ENCODE results near the gene ACSS3. TPM values are rescaled to one million over a fixed set of nuclear protein-coding genes. Genes with fewer than 3 reads are reported as not detected.
A peak's percentile ranks its signal among the peaks of the same experiment; 100 is the strongest.

The ACSS3 gene
- total and polyA plus RNA-seq, 2 of the 8 experiments (the other 6 are each of a cell fraction or from before 2014, with no cell fraction given): 14.4 to 24.0 TPM

- H3K9ac ChIP-seq (replicated peaks in 1 of 4; ENCODE audit: extremely low read depth in 1 of 4, low read depth in 3 of 4, low read length in 3 of 4): peak overlapping the region in 1 of 4 experiments; percentile 34; a peak in 1 of 7 replicates
- no peak overlapping the region for H4K8ac ChIP-seq (ENCODE audit: extremely low read depth, insufficient read depth, low read length)
- no peak for FAIRE-seq
- no peaks in the 10 kb centered on the region for H4K20me1 ChIP-seq (replicated peaks in 1 of 2; ENCODE audit: control insufficient read depth in 1 of 2, insufficient read depth in 2 of 2, low read length in 2 of 2)
- H4K5ac ChIP-seq (ENCODE audit: insufficient read length, low read depth, low read length): no peak overlapping the region
- H3K79me1 ChIP-seq (ENCODE audit: low read depth, low read length): no peaks in the 10 kb centered on the region; the same call in 1 of the 2 replicates
- DNase-seq (ENCODE audit: low read depth in 1 of 2, low spot score in 2 of 2): no peak
- no peaks in the 10 kb centered on the region for H3K27me3 ChIP-seq (replicated peaks in 1 of 4; ENCODE audit: control insufficient read depth in 3 of 4, extremely low read depth in 1 of 4, insufficient read depth in 3 of 4, low read length in 3 of 4)
- H3K4ac ChIP-seq (replicated peaks; ENCODE audit: insufficient read length, low read depth, low read length): no peak overlapping the region
- H2BK15ac ChIP-seq (ENCODE audit: low read length): no peak overlapping the region
- H2BK5ac ChIP-seq (ENCODE audit: low read depth, low read length): no peak overlapping the region
- POLR2A ChIA-PET (ENCODE audit: partially characterized antibody): no interaction called here
- H2AFZ ChIP-seq (ENCODE audit: low read length): no peak overlapping the region
- H3K18ac ChIP-seq (ENCODE audit: extremely low read depth, low read length): no peak overlapping the region
- H2BK12ac ChIP-seq (ENCODE audit: low read depth, low read length): no peak overlapping the region
- no peak overlapping the region for H3K27ac ChIP-seq (ENCODE audit: low read depth, low read length)
- H4K91ac ChIP-seq (replicated peaks; ENCODE audit: insufficient read length, low read length): no peak overlapping the region
- no peaks in the 10 kb centered on the region for H3K9me3 ChIP-seq (ENCODE audit: insufficient read depth in 2 of 2, low read depth in 1 of 2, low read length in 1 of 2)
- no peaks in the 10 kb centered on the region for H3K36me3 ChIP-seq (ENCODE audit: control insufficient read depth in 2 of 4, insufficient read depth in 4 of 4, low read length in 3 of 4)
- peaks cover 0 to 53% of the 10 kb centered on the region in 2 experiments; a peak in 2 of 4 replicates for H3K79me2 ChIP-seq (ENCODE audit: control insufficient read depth in 1 of 2, insufficient read depth in 2 of 2, low read length in 2 of 2)
- H3K4me2 ChIP-seq (ENCODE audit: insufficient read depth in 1 of 2, low read depth in 2 of 2, low read length in 2 of 2): no peak overlapping the region
- no peak overlapping the region for H3K23ac ChIP-seq (ENCODE audit: insufficient read length)
- H3K56ac ChIP-seq (replicated peaks; ENCODE audit: insufficient read length, low read depth, low read length): no peak overlapping the region
- H3K14ac ChIP-seq (ENCODE audit: insufficient read length): no peak overlapping the region
- no peak overlapping the region for H3K4me3 ChIP-seq (ENCODE audit: extremely low read depth in 1 of 4, insufficient read depth in 2 of 4, low read depth in 3 of 4, low read length in 4 of 4)
- H2BK20ac ChIP-seq (ENCODE audit: low read length): no peak overlapping the region
- WGBS, 2 experiments (ENCODE audit: extremely low coverage in 1 of 2, insufficient coverage in 1 of 2, insufficient read length in 1 of 2, insufficient replicate concordance in 2 of 2, low coverage in 1 of 2, low lambda C conversion rate in 2 of 2, missing lambda C conversion rate in 1 of 2): 82% methylated on average over 1 of the region's 1 CpG; no CpG with 5 or more reads in 1 of the 2 experiments
- no peaks in the 10 kb centered on the region for H3K23me2 ChIP-seq (ENCODE audit: low read depth, low read length)
- TF ChIP-seq KDM4A (IDR thresholded peaks at IDR 0.05; ENCODE audit: low read depth, low read length, severe bottlenecking): no peak
- no peak for TF ChIP-seq CREB1 (IDR thresholded peaks at IDR 0.05)
- TF ChIP-seq BRCA1 (IDR thresholded peaks at IDR 0.05; ENCODE audit: low read depth, low read length): no peak
- no peak for TF ChIP-seq YY1 (IDR thresholded peaks at IDR 0.05; ENCODE audit: low read depth, low read length)
- no peak for TF ChIP-seq ZNF274 (IDR thresholded peaks at IDR 0.05; ENCODE audit: borderline replicate concordance, extremely low read depth, low read length)
- no peak for TF ChIP-seq CHD1 (IDR thresholded peaks at IDR 0.05; ENCODE audit: low read depth, low read length)
- no peak for TF ChIP-seq USF2 (IDR thresholded peaks at IDR 0.05; ENCODE audit: low read length)
- no peak for TF ChIP-seq PHF8 (conservative IDR thresholded peaks at IDR 0.05; ENCODE audit: low read depth, low read length)
- TF ChIP-seq HDAC6 (IDR thresholded peaks at IDR 0.05; ENCODE audit: low read depth, low read length): no peak
- TF ChIP-seq TBP (IDR thresholded peaks at IDR 0.05; ENCODE audit: low read depth, low read length): no peak
- no peak for TF ChIP-seq ATF3 (IDR thresholded peaks at IDR 0.05; ENCODE audit: insufficient read depth, low read depth, low read length)
- no peak for TF ChIP-seq SP2 (IDR thresholded peaks at IDR 0.05; ENCODE audit: low read length)
- CTCF ChIA-PET (ENCODE audit: partially characterized antibody): interaction anchor here (0.6 to 1.2 kb wide), 3 partner anchors 15 to 830 kb away, joined by 3 to 4 read pairs (median 3); no protein-coding TSS in a partner anchor
- no peak overlapping the region for H2BK120ac ChIP-seq (replicated peaks; ENCODE audit: low read depth, low read length)
- H2AK5ac ChIP-seq (ENCODE audit: low read depth, low read length): no peak overlapping the region
- peaks cover 0 to 7% (median 4%) of the 10 kb centered on the region in 4 experiments; a peak in 5 of 7 replicates for H3K4me1 ChIP-seq (replicated peaks in 1 of 4; ENCODE audit: control insufficient read depth in 3 of 4, insufficient read depth in 4 of 4, low read length in 3 of 4)
Observed at GRCh38 chr12:81094718-81095360, 17.0 kb downstream of the ACSS3 start.

All from H1 (cell line).